Kidney epithelial cell (primary cell): ENCODE results near the gene SYNJ2. TPM values are rescaled to one million over a fixed set of nuclear protein-coding genes. Genes with fewer than 3 reads are reported as not detected.

ENCODE experiments used
- DNase-seq: peaks from one replicate; pipeline ENCODE4 v3.0.0-alpha.2; 2010; ENCODE audit warnings: low read depth
- H3K27me3 ChIP-seq: 2 replicates; pipeline ENCODE4 v1.6.0; 2011; ENCODE audit warnings: low read length; ENCODE audit not compliant: control insufficient read depth, insufficient read depth
- H3K36me3 ChIP-seq: 2 replicates; pipeline ENCODE4 v1.5.1; 2011; ENCODE audit warnings: low read length; ENCODE audit not compliant: control insufficient read depth, insufficient read depth
- H3K4me3 ChIP-seq: 2 replicates; pipeline ENCODE4 v1.5.1; 2011; ENCODE audit warnings: low read depth, mild to moderate bottlenecking, control low read depth, low read length
- CTCF ChIP-seq: IDR thresholded peaks from 2 replicates; pipeline ENCODE4 v1.5.1; 2011; ENCODE audit warnings: mild to moderate bottlenecking, moderate library complexity, low read length, control low read depth, inconsistent platforms; ENCODE audit not compliant: insufficient read depth, poor library complexity, severe bottlenecking
- total RNA-seq: library from RNA; depleted of rRNA; stranded (reverse); fragments of >200 nt; gene quantifications from 2 replicates; pipeline ENCODE4 v1.2.3, GENCODE V29; 2015

SYNJ2 gene
- total RNA-seq, 1 donor from 2014 or later = 14.3 TPM

- no peak overlapping the region for H3K4me3 ChIP-seq
- no peak for TF ChIP-seq CTCF
- peaks cover 2% of the 10 kb centered on the region for H3K36me3 ChIP-seq
- H3K27me3 ChIP-seq = no peaks in the 10 kb centered on the region
- DNase-seq = no peak
Measured at GRCh38 chr6:158085261-158086053, 103.8 kb downstream of the SYNJ2 start.

GRCh38 chr6:158086054-158086503, 104.4 kb downstream of the SYNJ2 start:
- DNase-seq = no peak
- Histone ChIP-seq H3K36me3 (peaks cover 2% of the 10 kb centered on the region), H3K4me3 (no peak overlapping the region), H3K27me3 (no peaks in the 10 kb centered on the region)
- TF ChIP-seq CTCF = no peak

GRCh38 chr6:158086504-158087223, 105.0 kb downstream of the SYNJ2 start:
- peak; percentile 91 for DNase-seq
- Histone ChIP-seq H3K36me3 (peaks cover 2% of the 10 kb centered on the region), H3K4me3 (no peak overlapping the region), H3K27me3 (no peaks in the 10 kb centered on the region)
- TF ChIP-seq CTCF = no peak

- no peak for DNase-seq
- H3K4me3 ChIP-seq = no peak overlapping the region
- TF ChIP-seq CTCF = no peak
- H3K27me3 ChIP-seq = no peaks in the 10 kb centered on the region
- peaks cover 2% of the 10 kb centered on the region for H3K36me3 ChIP-seq
Measured at GRCh38 chr6:158087224-158087867, 105.7 kb downstream of the SYNJ2 start.

- Histone ChIP-seq H3K36me3 (peaks cover 6% of the 10 kb centered on the region), H3K4me3 (no peak overlapping the region), H3K27me3 (no peaks in the 10 kb centered on the region)
- DNase-seq = no peak
- TF ChIP-seq CTCF = no peak
Measured at GRCh38 chr6:158092806-158093205, 111.1 kb downstream of the SYNJ2 start.
